NCI-H1105 treated with DMSO at 0.1 percent for 48 hours (cell line): ENCODE data around the gene FBXL22.
"Not testable (repeated sequence)": the region's sequence is repeated elsewhere in the genome, so short reads cannot be mapped to it uniquely, and the experiment has no call there.

Source experiments
- DNase-seq: peaks from one replicate; lab custom pipeline; 2025; lab: John Stamatoyannopoulos, UW

FBXL22 gene

GRCh38 chr15:63612300-63612699, 15.1 kb downstream of the FBXL22 start:
- DNase-seq, result no peak

DNA sequence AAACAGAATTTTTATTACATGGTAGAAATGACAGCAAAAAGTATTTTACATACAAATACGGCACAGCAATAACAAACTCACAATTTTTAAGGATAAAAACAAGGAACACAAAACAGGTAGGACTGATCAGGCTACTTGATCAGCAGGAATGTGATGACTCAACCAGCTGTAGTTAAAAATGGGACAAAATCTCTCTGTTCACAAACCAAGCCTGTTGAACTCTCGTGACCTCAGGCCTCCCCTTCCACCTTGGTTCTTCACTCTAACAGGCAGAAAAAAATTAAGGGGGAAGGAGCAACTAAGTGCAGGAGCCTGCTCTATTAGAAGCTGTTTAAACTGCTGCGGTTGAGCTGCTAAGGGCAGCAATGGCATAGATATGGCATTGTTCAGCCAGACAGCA, 18.7 kb downstream of the FBXL22 start:
- no peak for DNase-seq

- not testable (repeated sequence) for DNase-seq
Measured at GRCh38 chr15:63617147-63617546, 20.0 kb downstream of the FBXL22 start.

- not testable (repeated sequence) for DNase-seq
Measured at GRCh38 chr15:63617627-63618026, 20.4 kb downstream of the FBXL22 start.

DNA sequence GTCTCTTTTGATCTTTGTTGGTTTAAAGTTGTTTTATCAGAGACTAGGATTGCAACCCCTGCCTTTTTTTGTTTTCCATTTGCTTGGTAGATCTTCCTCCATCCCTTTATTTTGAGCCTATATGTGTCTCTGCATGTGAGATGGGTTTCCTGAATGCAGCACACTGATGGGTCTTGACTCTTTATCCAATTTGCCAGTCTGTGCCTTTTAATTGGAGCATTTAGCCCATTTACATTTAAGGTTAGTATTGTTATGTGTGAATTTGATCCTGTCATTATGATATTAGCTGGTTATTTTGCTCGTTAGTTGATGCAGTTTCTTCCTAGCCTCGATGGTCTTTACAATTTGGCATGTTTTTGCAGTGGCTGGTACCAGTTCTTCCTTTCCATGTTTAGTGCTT, 23.6 kb downstream of the FBXL22 start:
- not testable (repeated sequence) for DNase-seq

DNA sequence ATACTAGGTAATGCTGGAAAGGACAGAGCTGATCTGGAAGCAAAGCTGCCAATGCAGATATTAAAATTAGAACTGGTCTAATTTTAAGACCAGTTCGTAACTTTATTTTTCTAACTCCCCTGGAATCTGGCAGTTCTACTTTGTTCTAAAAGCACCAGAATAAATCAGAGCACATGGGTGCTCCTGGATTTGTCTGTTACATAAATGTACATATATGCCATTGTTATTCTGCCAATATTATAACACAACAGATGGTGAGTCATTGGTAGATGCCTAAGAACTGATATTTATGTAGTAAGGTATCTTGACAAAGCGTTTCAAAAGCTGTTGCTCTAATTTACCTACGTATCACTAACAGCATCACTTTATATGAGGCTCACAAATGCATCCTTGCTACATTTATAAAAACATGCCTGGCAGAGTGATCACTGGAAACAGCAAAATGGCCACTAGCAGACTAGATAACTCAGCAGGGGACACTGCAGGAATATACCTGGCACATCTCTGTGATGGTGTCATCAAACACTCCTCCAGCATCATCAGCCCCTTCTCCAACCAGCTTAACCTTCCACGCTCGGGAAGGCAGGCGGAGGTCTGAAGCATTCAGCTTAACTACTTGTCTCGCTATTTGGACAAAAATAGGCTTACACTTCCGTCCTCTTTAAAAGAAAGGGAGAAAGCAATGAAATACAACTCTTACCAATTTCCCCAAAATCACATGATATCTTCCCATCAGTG, 26.2 kb downstream of the FBXL22 start:
- no peak for DNase-seq

- DNase-seq, result no peak
Measured at GRCh38 chr15:63626955-63627354, 29.8 kb downstream of the FBXL22 start.

GRCh38 chr15:63628123-63628822, 31.1 kb downstream of the FBXL22 start:
- no peak for DNase-seq

GRCh38 chr15:63630036-63630751, 33.0 kb downstream of the FBXL22 start:
- DNase-seq, result no peak

- no peak for DNase-seq
Measured at GRCh38 chr15:63633312-63633711, 36.1 kb downstream of the FBXL22 start.

GRCh38 chr15:63634154-63634553, 37.0 kb downstream of the FBXL22 start:
- no peak for DNase-seq

DNA sequence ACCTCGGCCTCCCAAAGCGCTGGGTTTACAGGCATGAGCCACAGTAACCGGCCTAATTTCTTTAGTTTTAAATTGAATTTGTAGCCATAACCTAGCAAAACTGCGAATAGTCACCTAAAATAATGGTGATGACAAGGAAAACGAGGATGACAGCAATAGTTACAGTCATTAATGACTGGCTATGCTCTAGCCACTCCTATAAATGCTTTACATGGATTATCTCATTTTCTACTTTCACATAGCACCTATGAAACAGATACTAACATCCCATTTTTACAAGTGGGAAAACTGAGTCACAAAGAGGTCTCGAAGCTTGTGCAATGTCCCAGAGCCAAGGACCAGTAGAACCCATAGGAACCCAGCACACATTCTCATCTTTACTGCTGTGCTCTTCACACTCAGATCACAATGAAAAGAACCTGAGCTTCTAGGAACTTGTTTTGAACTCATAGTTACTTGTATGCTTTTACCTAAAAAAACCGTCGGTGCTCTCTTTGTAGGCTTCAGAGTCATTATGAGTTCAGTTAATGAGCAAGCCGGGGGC, 39.4 kb downstream of the FBXL22 start:
- DNase-seq, result no peak

DNA sequence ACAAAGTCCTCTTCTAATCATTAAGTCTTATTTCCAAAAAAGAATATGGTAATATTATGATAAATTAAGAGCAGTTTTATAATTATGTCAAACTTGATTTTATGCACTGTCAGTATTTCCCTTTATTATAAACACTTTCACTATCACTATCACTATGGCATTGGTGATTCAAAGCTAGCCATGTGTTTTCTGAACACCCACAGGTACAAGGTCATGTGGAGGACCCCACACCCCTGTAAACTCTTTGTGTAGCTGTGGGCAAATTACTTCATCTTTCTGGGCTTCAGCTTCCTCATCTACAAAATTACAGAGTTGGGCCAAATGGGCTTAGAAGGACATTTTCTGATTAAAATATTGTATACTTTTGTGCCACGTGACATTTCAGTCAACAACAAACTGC, 41.7 kb downstream of the FBXL22 start:
- no peak for DNase-seq

DNA sequence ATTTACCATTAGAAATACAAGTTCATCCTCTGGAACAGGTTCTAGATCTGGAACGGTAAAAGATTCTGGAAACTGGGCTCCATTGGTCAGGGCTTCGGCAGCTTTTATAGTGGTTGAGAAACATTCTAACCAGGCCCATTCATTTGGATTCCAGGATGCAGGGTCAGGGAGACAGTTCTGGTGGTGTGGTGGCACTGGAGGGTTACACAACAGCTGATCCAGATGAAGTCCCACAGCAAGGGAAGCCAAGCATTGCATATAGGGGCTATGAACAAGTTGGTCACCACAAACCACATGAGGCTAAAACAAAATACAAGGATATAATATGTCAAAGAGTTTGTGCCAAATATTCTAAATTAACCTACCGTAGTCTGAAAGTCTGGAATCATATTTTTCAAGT, 43.0 kb downstream of the FBXL22 start:
- DNase-seq, result no peak
